Lower leg skin (tissue), 4 donors: Measurements from ENCODE around the gene MAEL. TPM values are rescaled to one million over a fixed set of nuclear protein-coding genes. Genes with fewer than 3 reads are reported as not detected.
A peak's percentile ranks its signal among the peaks of the same experiment; 100 is the strongest.

Source experiments
- DNase-seq, 2 donors: peaks; one replicate each; pipeline ENCODE4 v3.0.0-alpha.2; 2019; ENCODE audit warnings: low spot score in 2 of 2
- H3K4me3 ChIP-seq: fragments of 200-600 bp; sonication (generic); 2 replicates; pipeline ENCODE4 v1.5.1; 2017; ENCODE audit warnings: mild to moderate bottlenecking, low read depth; ENCODE audit not compliant: poor library complexity, severe bottlenecking
- POLR2A ChIP-seq, 2 donors: fragments of 450-650 bp; IDR thresholded peaks; one replicate each; pipeline ENCODE4 v1.6.1; 2016 to 2017; ENCODE audit warnings: antibody characterized with exemption in 2 of 2, mild to moderate bottlenecking in 1 of 2, moderate library complexity in 1 of 2
- WGBS, 2 donors: methylation state at CpG; one replicate each; pipeline ENCODE4 v1.1.5; 2018; 5-methylcytosine and 5-hydroxymethylcytosine counted together
- intact Hi-C: fragments of 100-400 bp; cut with DNase I; formaldehyde crosslinking; loops from one replicate; pipeline ENCODE4 v1.15.0; 2023; ENCODE audit warnings: low total_unique reads
- total RNA-seq, 4 donors: library from RNA; depleted of rRNA; stranded (reverse); fragments of >200 nt; gene quantifications; one replicate each; pipeline ENCODE4 v1.1.0, GENCODE V29; 2016
- TF ChIP-seq, protein P1 (sequence below), 3 donors: fragments of 450-650 bp; IDR thresholded peaks; one replicate each; pipeline ENCODE4 v1.5.1; 2016; ENCODE audit warnings: antibody characterized with exemption in 3 of 3, mild to moderate bottlenecking in 3 of 3, moderate library complexity in 2 of 3

MAEL gene
- total RNA-seq, 4 donors from 2014 or later: 0.10 to 3.6 (median 0.25) TPM; not detected in 1

GRCh38 chr1:167060141-167061072 is 71.3 kb downstream of the MAEL start:
- DNase-seq: no peak
- no peak overlapping the region for H3K4me3 ChIP-seq
- TF ChIP-seq, protein P1, sequence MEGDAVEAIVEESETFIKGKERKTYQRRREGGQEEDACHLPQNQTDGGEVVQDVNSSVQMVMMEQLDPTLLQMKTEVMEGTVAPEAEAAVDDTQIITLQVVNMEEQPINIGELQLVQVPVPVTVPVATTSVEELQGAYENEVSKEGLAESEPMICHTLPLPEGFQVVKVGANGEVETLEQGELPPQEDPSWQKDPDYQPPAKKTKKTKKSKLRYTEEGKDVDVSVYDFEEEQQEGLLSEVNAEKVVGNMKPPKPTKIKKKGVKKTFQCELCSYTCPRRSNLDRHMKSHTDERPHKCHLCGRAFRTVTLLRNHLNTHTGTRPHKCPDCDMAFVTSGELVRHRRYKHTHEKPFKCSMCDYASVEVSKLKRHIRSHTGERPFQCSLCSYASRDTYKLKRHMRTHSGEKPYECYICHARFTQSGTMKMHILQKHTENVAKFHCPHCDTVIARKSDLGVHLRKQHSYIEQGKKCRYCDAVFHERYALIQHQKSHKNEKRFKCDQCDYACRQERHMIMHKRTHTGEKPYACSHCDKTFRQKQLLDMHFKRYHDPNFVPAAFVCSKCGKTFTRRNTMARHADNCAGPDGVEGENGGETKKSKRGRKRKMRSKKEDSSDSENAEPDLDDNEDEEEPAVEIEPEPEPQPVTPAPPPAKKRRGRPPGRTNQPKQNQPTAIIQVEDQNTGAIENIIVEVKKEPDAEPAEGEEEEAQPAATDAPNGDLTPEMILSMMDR (IDR thresholded peaks at IDR 0.05): no peak
- TF ChIP-seq POLR2A (IDR thresholded peaks at IDR 0.05): no peak
- intact Hi-C loops: loop anchor here (10.0 kb wide), 2 partner anchors 154 to 464 kb away; no protein-coding TSS in a partner anchor
- 71 to 77% methylated on average over 10 of the region's 10 CpGs for WGBS, 2 donors

DNA sequence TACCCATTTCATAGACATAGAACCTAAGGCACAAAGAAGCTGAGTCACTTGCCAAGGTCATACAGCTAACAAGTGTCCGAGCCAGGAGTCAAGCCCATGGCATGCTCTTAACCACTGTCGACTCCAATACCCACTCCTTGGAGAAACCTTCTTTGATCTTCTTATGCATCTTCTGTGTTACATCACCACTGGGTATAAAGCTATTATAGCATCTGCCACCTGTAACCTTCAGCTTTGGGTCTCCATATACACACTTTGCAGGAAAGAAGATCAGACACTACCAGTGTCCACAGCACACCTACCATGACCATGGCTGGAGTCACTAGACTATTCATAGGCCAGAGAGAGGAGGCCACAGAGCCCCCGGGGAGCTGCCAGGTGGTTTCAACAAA is 72.0 kb downstream of the MAEL start:
- TF ChIP-seq, protein P1 (IDR thresholded peaks at IDR 0.05): no peak
- no peak for TF ChIP-seq POLR2A (IDR thresholded peaks at IDR 0.05)
- DNase-seq: no peak
- WGBS, 2 donors: 85 to 88% methylated on average over 3 of the region's 3 CpGs
- H3K4me3 ChIP-seq: no peak overlapping the region
- intact Hi-C loops: loop anchor here (10.0 kb wide), 2 partner anchors 154 to 464 kb away; no protein-coding TSS in a partner anchor

GRCh38 chr1:167064621-167065020 is 75.5 kb downstream of the MAEL start:
- no peak for DNase-seq

DNA sequence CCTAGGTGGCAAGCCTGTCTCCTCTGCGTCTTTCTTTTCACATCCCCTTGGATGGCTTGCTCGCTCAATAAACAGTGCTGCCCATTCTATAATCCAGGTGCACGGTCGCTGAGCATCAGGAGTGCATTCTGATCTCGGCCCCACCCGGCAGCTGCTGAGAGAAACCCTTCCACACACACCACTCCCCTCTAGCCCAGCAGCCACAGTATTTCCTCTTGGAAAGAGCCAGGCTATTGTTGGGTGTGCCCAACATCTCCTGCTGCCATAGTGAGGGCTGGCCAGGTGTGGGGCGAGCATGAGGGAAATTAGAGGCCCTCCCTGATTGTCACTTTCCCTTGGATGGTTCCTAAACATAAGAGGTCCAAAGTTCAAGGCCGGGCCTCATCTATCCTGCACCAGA is 76.4 kb downstream of the MAEL start:
- TF ChIP-seq POLR2A (IDR thresholded peaks at IDR 0.05): no peak
- TF ChIP-seq, protein P1 (IDR thresholded peaks at IDR 0.05): no peak
- WGBS, 2 donors: 77% methylated on average over 8 of the region's 8 CpGs
- no peak overlapping the region for H3K4me3 ChIP-seq
- intact Hi-C loops: loop anchor here (5.0 to 10.0 kb wide), 3 partner anchors 149 to 459 kb away; no protein-coding TSS in a partner anchor
- DNase-seq: no peak

More at GRCh38 chr1:167064621-167065020, 75.5 kb downstream of the MAEL start:
- 75 to 79% methylated on average over 9 of the region's 9 CpGs for WGBS, 2 donors
- TF ChIP-seq, protein P1 (IDR thresholded peaks at IDR 0.05): no peak
- TF ChIP-seq POLR2A (IDR thresholded peaks at IDR 0.05): no peak
- no peak overlapping the region for H3K4me3 ChIP-seq
- intact Hi-C loops: loop anchor here (5.0 to 10.0 kb wide), 3 partner anchors 150 to 460 kb away; no protein-coding TSS in a partner anchor

GRCh38 chr1:167066333-167067122 is 77.4 kb downstream of the MAEL start:
- no peak overlapping the region for H3K4me3 ChIP-seq
- DNase-seq: peak; percentile 56 to 95
- intact Hi-C loops: loop anchor here (5.0 to 10.0 kb wide), 3 partner anchors 148 to 458 kb away; no protein-coding TSS in a partner anchor
- no peak for TF ChIP-seq POLR2A (IDR thresholded peaks at IDR 0.05)
- TF ChIP-seq, protein P1 (IDR thresholded peaks at IDR 0.05): peak in 1 of 3 donors; percentile 40
- WGBS, 2 donors: 6 to 7% methylated on average over 31 of the region's 31 CpGs
